ENCODE measurements around the gene FAR2. TPM values are rescaled to one million over a fixed set of nuclear protein-coding genes. Genes with fewer than 3 reads are reported as not detected.

Gene FAR2
- total and polyA plus RNA-seq, 8 donors: 0.43 to 2.8 (median 1.1) TPM

DNA sequence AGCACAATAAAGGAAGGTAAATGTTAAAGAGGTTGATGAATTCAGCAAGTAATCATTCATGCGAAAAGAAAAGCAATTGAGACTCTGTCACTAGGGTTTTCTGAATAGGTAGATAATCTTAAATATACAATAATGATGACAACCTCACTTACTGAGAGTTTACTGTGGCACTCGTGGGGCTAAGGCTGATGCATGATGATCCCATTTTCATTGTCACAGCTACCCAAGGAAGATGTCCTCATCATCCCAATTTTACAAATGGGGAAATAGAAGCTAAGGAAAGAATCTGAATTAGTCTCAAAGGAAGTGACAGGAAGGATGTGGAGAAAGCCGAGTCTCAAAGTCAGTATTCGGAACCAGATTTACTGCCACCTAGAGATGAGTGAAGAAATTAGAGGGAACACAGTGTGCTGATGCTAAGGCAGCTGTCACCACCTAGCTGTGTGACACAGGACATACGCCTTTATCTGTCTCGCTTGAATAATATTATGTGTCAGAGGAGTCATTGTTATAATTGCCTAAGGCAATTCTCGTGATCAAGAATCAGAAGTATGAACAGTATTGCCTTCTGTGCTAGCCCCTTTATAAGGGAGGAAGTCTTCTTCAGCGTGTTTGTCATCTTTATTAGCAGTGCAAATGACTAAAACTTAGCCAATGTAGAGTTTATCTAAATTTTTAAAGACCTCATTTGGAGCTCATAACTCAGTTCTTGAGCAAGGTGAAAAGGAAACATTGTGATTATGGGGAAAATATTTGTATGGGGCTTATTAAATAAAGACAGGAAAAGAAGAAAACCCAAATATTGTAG is 168.7 kb downstream of the FAR2 start:
- no peaks in the 10 kb centered on the region for H3K36me3 ChIP-seq
- H3K4me1 ChIP-seq: no peaks in the 10 kb centered on the region
- DNase-seq (no peak), ATAC-seq (peak in 3 of 4 donors; percentile 85 to 90 (median 86)), FAIRE-seq (no peak)
- H3K9me3 ChIP-seq: no peaks in the 10 kb centered on the region
- no peak overlapping the region for H3K4me3 ChIP-seq
- WGBS, 2 donors: 50 to 56% methylated on average over 8 of the region's 8 CpGs
- no peak overlapping the region for H3K27ac ChIP-seq
- intact Hi-C loops (cut with DNase I): no loop called here
- TF ChIP-seq CTCF (IDR thresholded peaks at IDR 0.05): peak in 2 of 4 donors; percentile 14 to 28
- H3K27me3 ChIP-seq: no peaks in the 10 kb centered on the region

GRCh38 chr12:29320295-29321085 is 171.4 kb downstream of the FAR2 start:
- ATAC-seq (no peak), DNase-seq (no peak), FAIRE-seq (no peak)
- Histone ChIP-seq H3K4me3 (no peak overlapping the region), H3K9me3 (no peaks in the 10 kb centered on the region), H3K36me3 (no peaks in the 10 kb centered on the region), H3K4me1 (no peaks in the 10 kb centered on the region), H3K27me3 (no peaks in the 10 kb centered on the region), H3K27ac (no peak overlapping the region)
- 83 to 84% methylated on average over 2 of the region's 2 CpGs for WGBS, 2 donors
- intact Hi-C loops (cut with DNase I): no loop called here
- TF ChIP-seq CTCF (IDR thresholded peaks at IDR 0.05): no peak

DNA sequence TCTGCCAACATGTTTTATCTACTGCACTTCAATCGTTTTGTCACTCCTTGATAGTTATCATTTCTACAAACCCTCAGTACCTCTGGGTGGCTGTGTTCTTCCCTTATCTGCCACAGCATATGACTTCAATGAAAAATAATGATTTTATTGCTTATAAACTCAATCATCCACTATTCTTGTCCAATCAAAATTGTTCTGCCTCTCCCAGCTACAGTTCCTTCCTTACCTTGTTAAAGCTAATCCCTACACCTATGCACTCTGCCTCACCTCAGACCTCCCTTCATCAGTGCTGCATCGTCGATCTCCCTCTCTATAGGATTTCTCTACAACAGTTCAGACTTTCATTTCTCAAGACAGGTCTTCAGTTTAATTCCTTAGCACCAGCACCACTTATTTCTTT is 173.1 kb downstream of the FAR2 start:
- WGBS, 2 donors: 76 to 78% methylated on average over 3 of the region's 3 CpGs
- no peak overlapping the region for H3K4me3 ChIP-seq
- ATAC-seq (no peak), FAIRE-seq (no peak), DNase-seq (no peak)
- no peaks in the 10 kb centered on the region for H3K4me1 ChIP-seq
- no peaks in the 10 kb centered on the region for H3K9me3 ChIP-seq
- no peak for TF ChIP-seq CTCF (IDR thresholded peaks at IDR 0.05)
- H3K36me3 ChIP-seq: no peaks in the 10 kb centered on the region
- intact Hi-C loops (cut with DNase I): no loop called here
- H3K27me3 ChIP-seq: no peaks in the 10 kb centered on the region
- H3K27ac ChIP-seq: no peak overlapping the region

- WGBS, 2 donors: 92 to 100% methylated on average over 1 of the region's 1 CpG
- ATAC-seq: no peak
Observed at GRCh38 chr12:29329411-29329810, 180.3 kb downstream of the FAR2 start.

More at GRCh38 chr12:29329411-29329810, 180.3 kb downstream of the FAR2 start:
- no peak for FAIRE-seq
- Histone ChIP-seq H3K27me3 (no peaks in the 10 kb centered on the region), H3K36me3 (no peaks in the 10 kb centered on the region), H3K4me3 (no peak overlapping the region), H3K9me3 (no peaks in the 10 kb centered on the region), H3K4me1 (no peaks in the 10 kb centered on the region), H3K27ac (no peak overlapping the region)
- no peak for TF ChIP-seq CTCF (IDR thresholded peaks at IDR 0.05)
- no peak for DNase-seq
- intact Hi-C loops (cut with DNase I): no loop called here

Data from pancreas (tissue), 10 donors.